HCT116 (cell line): ENCODE measurements around the gene LSAMP. TPM values are rescaled to one million over a fixed set of nuclear protein-coding genes. Genes with fewer than 3 reads are reported as not detected.

Experiments
- ATAC-seq: fragments of 200-7000 bp; cut with Tn5 transposase; 2 replicates; pipeline ENCODE4 v1.9.1; 2020; ENCODE audit warnings: mild to moderate bottlenecking, moderate library complexity
- BruUV-seq: library from RNA; stranded (reverse); fragments of 400-500 nt; replicated peaks from 2 replicates; lab custom pipeline; 2021; lab: Mats Ljungman, UMichigan
- CTCF ChIA-PET: fragments of 300-600 bp; sonication (Branson Sonifier 250); formaldehyde crosslinking; loops from one replicate; lab custom pipeline; 2021; ENCODE audit warnings: antibody characterized with exemption; lab: Charles Lee
- POLR2A ChIA-PET: fragments of 300-600, 350-600 bp; sonication (Branson Sonifier 250); formaldehyde crosslinking; loops from one replicate; lab custom pipeline; 2021; ENCODE audit warnings: antibody characterized with exemption; lab: Charles Lee
- RAD21 ChIA-PET, 2 experiments: fragments of 300-600 bp; sonication (Branson Sonifier 250); formaldehyde crosslinking; loops; one replicate each; lab custom pipeline; 2023; ENCODE audit warnings: low total read pairs in 2 of 2; ENCODE audit not compliant: uncharacterized antibody in 2 of 2, unreplicated experiment in 2 of 2, low non-redundant PET in 1 of 2; lab: Charles Lee
- DNase-seq: peaks from one replicate; pipeline ENCODE4 v3.0.0-alpha.2; 2010; ENCODE audit warnings: low read depth, low spot score
- H2AFZ ChIP-seq: fragments of 200-600 bp; shearing (Covaris generic), sonication (generic); 2 replicates; pipeline ENCODE4 v1.6.1; 2017; ENCODE audit warnings: low read depth, mixed run types, mixed read lengths, antibody characterized with exemption, low read length; ENCODE audit not compliant: poor library complexity, severe bottlenecking
- H3K27ac ChIP-seq: 2 replicates; pipeline ENCODE4 v1.5.1; 2012; ENCODE audit warnings: low read depth, low read length
- H3K27me3 ChIP-seq: fragments of 200-600 bp; sonication (generic); 2 replicates; pipeline ENCODE4 v1.6.1; 2016; ENCODE audit warnings: mixed run types, low read length, mixed read lengths; ENCODE audit not compliant: insufficient read depth
- H3K36me3 ChIP-seq, 2 experiments: fragments of 200-500 bp in 1 of 2; fragments of 200-600 bp in 1 of 2; sonication (Bioruptor generic) in 1 of 2; sonication (generic) in 1 of 2; 2 replicates each; pipeline versions ENCODE4 v1.5.1 to v1.6.1; 2014 to 2016; ENCODE audit warnings: low read length in 2 of 2, inconsistent platforms in 1 of 2, mixed read lengths in 1 of 2, mixed run types in 1 of 2; ENCODE audit not compliant: insufficient read depth in 2 of 2, control insufficient read depth in 1 of 2
- H3K4me1 ChIP-seq, 2 experiments: fragments of 200-600 bp in 1 of 2; sonication (generic) in 1 of 2; 2 replicates each; pipeline versions ENCODE4 v1.5.1 to v1.6.1; 2012 to 2017; ENCODE audit warnings: low read length in 2 of 2, inconsistent platforms in 1 of 2, mild to moderate bottlenecking in 1 of 2, mixed read lengths in 1 of 2, mixed run types in 1 of 2, moderate library complexity in 1 of 2; ENCODE audit not compliant: insufficient read depth in 2 of 2, control insufficient read depth in 1 of 2
- H3K4me2 ChIP-seq: fragments of 200-600 bp; sonication (generic); 2 replicates; pipeline ENCODE4 v1.6.1; 2017; ENCODE audit warnings: mixed run types, low read length, mixed read lengths
- H3K4me3 ChIP-seq, 2 experiments: fragments of 200-600 bp in 1 of 2; sonication (generic) in 1 of 2; replicated peaks in 1 of 2; 2 replicates each; pipeline ENCODE4 v1.5.1; 2011 to 2016; ENCODE audit warnings: low read length in 2 of 2, control low read depth in 1 of 2, low read depth in 1 of 2, mild to moderate bottlenecking in 1 of 2, mixed read lengths in 1 of 2, mixed run types in 1 of 2
- H3K79me2 ChIP-seq: fragments of 200-600 bp; sonication (generic); 2 replicates; pipeline ENCODE4 v1.6.1; 2017; ENCODE audit warnings: mild to moderate bottlenecking, mixed run types, low read length, moderate library complexity, mixed read lengths; ENCODE audit not compliant: insufficient read depth
- H3K9ac ChIP-seq: fragments of 200-600 bp; sonication (generic); 2 replicates; pipeline ENCODE4 v1.6.1; 2016; ENCODE audit warnings: low read length, mixed read lengths
- H3K9me2 ChIP-seq: fragments of 200-600 bp; sonication (generic), shearing (Covaris generic); 2 replicates; pipeline ENCODE4 v1.6.1; 2017; ENCODE audit warnings: mixed run types, mild to moderate bottlenecking, moderate library complexity; ENCODE audit not compliant: insufficient read depth
- H3K9me3 ChIP-seq, 2 experiments: fragments of 200-500 bp in 1 of 2; fragments of 200-600 bp in 1 of 2; sonication (Bioruptor generic) in 1 of 2; sonication (generic) in 1 of 2; 2 replicates each; pipeline ENCODE4 v1.6.1; 2014 to 2017; ENCODE audit warnings: low read length in 2 of 2, mixed read lengths in 2 of 2, inconsistent platforms in 1 of 2, low read depth in 1 of 2, mild to moderate bottlenecking in 1 of 2, mixed run types in 1 of 2, moderate library complexity in 1 of 2; ENCODE audit not compliant: control insufficient read depth in 1 of 2, insufficient read depth in 1 of 2
- H4K20me1 ChIP-seq: fragments of 200-600 bp; sonication (generic), shearing (Covaris generic); 2 replicates; pipeline ENCODE4 v1.6.1; 2017; ENCODE audit warnings: mixed run types, mild to moderate bottlenecking, moderate library complexity; ENCODE audit not compliant: insufficient read depth
- CTCF ChIP-seq, 3 experiments: fragments of 200-600 bp in 1 of 3; sonication (generic) in 1 of 3; IDR thresholded peaks in 2 of 3; conservative IDR thresholded peaks in 1 of 3; 2 replicates each; pipeline ENCODE4 v1.5.1; 2012 to 2017; ENCODE audit warnings: low read depth in 2 of 3, low read length in 2 of 3, antibody characterized with exemption in 1 of 3, borderline replicate concordance in 1 of 3, control low read depth in 1 of 3, mild to moderate bottlenecking in 1 of 3, mixed read lengths in 1 of 3, mixed run types in 1 of 3, moderate library complexity in 1 of 3; ENCODE audit not compliant: insufficient read depth in 1 of 3
- RAD21 ChIP-seq: IDR thresholded peaks from 2 replicates; pipeline ENCODE4 v1.6.1; 2012; ENCODE audit warnings: low read depth, mild to moderate bottlenecking
- SRF ChIP-seq: IDR thresholded peaks from 2 replicates; pipeline ENCODE4 v1.6.1; 2012; ENCODE audit warnings: low read depth
- ZNF274 ChIP-seq: fragments of 200-500 bp; sonication (Bioruptor generic); IDR thresholded peaks from 2 replicates; pipeline ENCODE4 v1.6.1; 2014; ENCODE audit warnings: mild to moderate bottlenecking, low read depth, low read length, inconsistent platforms
- intact Hi-C: fragments of 100-400 bp; cut with micrococcal nuclease; formaldehyde crosslinking; loops from 2 replicates; pipeline ENCODE4 v1.10.0; 2022
- total RNA-seq: library from RNA; stranded (reverse); gene quantifications from one replicate; pipeline ENCODE4 v1.2.1, GENCODE V29; 2021; ENCODE audit not compliant: unreplicated experiment
- TF ChIP-seq, protein P1 (sequence below): IDR thresholded peaks from 2 replicates; pipeline ENCODE4 v1.6.1; 2012
- TF ChIP-seq, protein P2 (sequence below): IDR thresholded peaks from 2 replicates; pipeline ENCODE4 v1.6.1; 2012; ENCODE audit warnings: low read depth

Gene LSAMP
- total RNA-seq, 1 experiment from 2014 or later = 0.25 TPM

- RAD21 ChIA-PET = no interaction called here
- TF ChIP-seq ZNF274 (no peak), SRF (no peak)
- TF ChIP-seq, protein P1, sequence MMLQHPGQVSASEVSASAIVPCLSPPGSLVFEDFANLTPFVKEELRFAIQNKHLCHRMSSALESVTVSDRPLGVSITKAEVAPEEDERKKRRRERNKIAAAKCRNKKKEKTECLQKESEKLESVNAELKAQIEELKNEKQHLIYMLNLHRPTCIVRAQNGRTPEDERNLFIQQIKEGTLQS = no peak
- H3K9ac ChIP-seq = no peak overlapping the region
- intact Hi-C loops = loop anchor here (10.0 kb wide), 1 partner anchor 916 kb away; no protein-coding TSS in a partner anchor
- CTCF ChIA-PET = no interaction called here
- POLR2A ChIA-PET = no interaction called here
- H4K20me1 ChIP-seq = no peaks in the 10 kb centered on the region
- no peak overlapping the region for H3K4me2 ChIP-seq
- H3K27me3 ChIP-seq = no peaks in the 10 kb centered on the region
- no peaks in the 10 kb centered on the region for H3K79me2 ChIP-seq
- H3K27ac ChIP-seq = no peak overlapping the region
- H3K4me1 ChIP-seq = no peaks in the 10 kb centered on the region
- ATAC-seq (no peak), DNase-seq (no peak)
- H3K36me3 ChIP-seq = no peaks in the 10 kb centered on the region
- H2AFZ ChIP-seq = no peak overlapping the region
- no TSS peak for BruUV-seq
- no peaks in the 10 kb centered on the region for H3K9me3 ChIP-seq
- no peaks in the 10 kb centered on the region for H3K9me2 ChIP-seq
- no peak overlapping the region for H3K4me3 ChIP-seq
These were observed 606.5 kb downstream of the LSAMP start for GRCh38 chr3:115838786-115839185.

- no peaks in the 10 kb centered on the region for H3K36me3 ChIP-seq
- H3K9me2 ChIP-seq = no peaks in the 10 kb centered on the region
- no peak overlapping the region for H3K4me2 ChIP-seq
- H3K27me3 ChIP-seq = no peaks in the 10 kb centered on the region
- RAD21 ChIA-PET = no interaction called here
- intact Hi-C loops = loop anchor here (10.0 kb wide), 1 partner anchor 918 kb away; no protein-coding TSS in a partner anchor
- no peak overlapping the region for H3K9ac ChIP-seq
- H3K4me1 ChIP-seq = no peaks in the 10 kb centered on the region
- TF ChIP-seq, protein P2, sequence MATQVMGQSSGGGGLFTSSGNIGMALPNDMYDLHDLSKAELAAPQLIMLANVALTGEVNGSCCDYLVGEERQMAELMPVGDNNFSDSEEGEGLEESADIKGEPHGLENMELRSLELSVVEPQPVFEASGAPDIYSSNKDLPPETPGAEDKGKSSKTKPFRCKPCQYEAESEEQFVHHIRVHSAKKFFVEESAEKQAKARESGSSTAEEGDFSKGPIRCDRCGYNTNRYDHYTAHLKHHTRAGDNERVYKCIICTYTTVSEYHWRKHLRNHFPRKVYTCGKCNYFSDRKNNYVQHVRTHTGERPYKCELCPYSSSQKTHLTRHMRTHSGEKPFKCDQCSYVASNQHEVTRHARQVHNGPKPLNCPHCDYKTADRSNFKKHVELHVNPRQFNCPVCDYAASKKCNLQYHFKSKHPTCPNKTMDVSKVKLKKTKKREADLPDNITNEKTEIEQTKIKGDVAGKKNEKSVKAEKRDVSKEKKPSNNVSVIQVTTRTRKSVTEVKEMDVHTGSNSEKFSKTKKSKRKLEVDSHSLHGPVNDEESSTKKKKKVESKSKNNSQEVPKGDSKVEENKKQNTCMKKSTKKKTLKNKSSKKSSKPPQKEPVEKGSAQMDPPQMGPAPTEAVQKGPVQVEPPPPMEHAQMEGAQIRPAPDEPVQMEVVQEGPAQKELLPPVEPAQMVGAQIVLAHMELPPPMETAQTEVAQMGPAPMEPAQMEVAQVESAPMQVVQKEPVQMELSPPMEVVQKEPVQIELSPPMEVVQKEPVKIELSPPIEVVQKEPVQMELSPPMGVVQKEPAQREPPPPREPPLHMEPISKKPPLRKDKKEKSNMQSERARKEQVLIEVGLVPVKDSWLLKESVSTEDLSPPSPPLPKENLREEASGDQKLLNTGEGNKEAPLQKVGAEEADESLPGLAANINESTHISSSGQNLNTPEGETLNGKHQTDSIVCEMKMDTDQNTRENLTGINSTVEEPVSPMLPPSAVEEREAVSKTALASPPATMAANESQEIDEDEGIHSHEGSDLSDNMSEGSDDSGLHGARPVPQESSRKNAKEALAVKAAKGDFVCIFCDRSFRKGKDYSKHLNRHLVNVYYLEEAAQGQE = no peak
- peak; percentile 28 to 74 (median 68); a peak in 5 of 6 replicates for TF ChIP-seq CTCF (IDR thresholded peaks at IDR 0.05 in 2 of 3, conservative IDR thresholded peaks at IDR 0.05 in 1 of 3; ENCODE audit: borderline replicate concordance in 1 of 3, insufficient read depth in 1 of 3, low read depth in 2 of 3, low read length in 2 of 3)
- TF ChIP-seq RAD21 = peak; percentile 20; the same call in 1 of the 2 replicates
- TF ChIP-seq, all 23 proteins: peak for 2
- peak overlapping the region; percentile 67 for H2AFZ ChIP-seq
- no peak overlapping the region for H3K27ac ChIP-seq
- no peaks in the 10 kb centered on the region for H3K9me3 ChIP-seq
- peak; percentile 69 for ATAC-seq
- DNase-seq = peak; percentile 28
- ChIA-PET POLR2A (no interaction called here), CTCF (interaction anchor here (0.7 to 1.5 kb wide), 4 partner anchors 8 to 85 kb away, joined by 3 to 5 read pairs (median 4); no protein-coding TSS in a partner anchor)
- H4K20me1 ChIP-seq = no peaks in the 10 kb centered on the region
- H3K79me2 ChIP-seq = no peaks in the 10 kb centered on the region
- no peak overlapping the region for H3K4me3 ChIP-seq
- no TSS peak for BruUV-seq
These were observed 608.3 kb downstream of the LSAMP start for GRCh38 chr3:115836944-115837343.
